SK-N-SH treated with all-trans-retinoic acid at 6 μM for 48 hours (cell line): ENCODE results near the gene MRPS14.

Experiments used
- ATAC-seq: fragments of 200-7000 bp; cut with Tn5 transposase; 3 replicates; pipeline ENCODE4 v1.9.1; 2020; ENCODE audit warnings: mild to moderate bottlenecking, moderate library complexity
- ARNTL ChIP-seq: fragments of 450-650 bp; formaldehyde crosslinking; IDR thresholded peaks from 2 replicates; pipeline ENCODE4 v1.5.0; 2020; ENCODE audit warnings: low read depth, mild to moderate bottlenecking, moderate library complexity, borderline replicate concordance
- BACH2 ChIP-seq: fragments of 250-450 bp; sonication (Bioruptor Pico); IDR thresholded peaks from 2 replicates; pipeline ENCODE4 v1.9.0; 2021; ENCODE audit warnings: mild to moderate bottlenecking, borderline replicate concordance
- CREB5 ChIP-seq: fragments of 250-450 bp; sonication (Bioruptor Pico); IDR thresholded peaks from 2 replicates; pipeline ENCODE4 v1.5.1; 2020; ENCODE audit warnings: low read depth, mild to moderate bottlenecking, moderate library complexity
- CSDC2 ChIP-seq: fragments of 250-450 bp; sonication (Bioruptor Pico); IDR thresholded peaks from 2 replicates; pipeline ENCODE4 v1.5.0; 2020; ENCODE audit warnings: mild to moderate bottlenecking, moderate library complexity
- CSRNP3 ChIP-seq: fragments of 250-450 bp; sonication (Bioruptor Pico); IDR thresholded peaks from 2 replicates; pipeline ENCODE4 v1.5.1; 2021; ENCODE audit warnings: mild to moderate bottlenecking, moderate library complexity
- ESRRG ChIP-seq: fragments of 250-450 bp; sonication (Bioruptor Pico); IDR thresholded peaks from 2 replicates; pipeline ENCODE4 v1.6.1; 2021; ENCODE audit warnings: mild to moderate bottlenecking
- GLIS3 ChIP-seq: fragments of 250-450 bp; sonication (Bioruptor Pico); IDR thresholded peaks from 2 replicates; pipeline ENCODE4 v1.5.0; 2020; ENCODE audit warnings: mild to moderate bottlenecking, moderate library complexity
- ISL1 ChIP-seq: fragments of 250-450 bp; sonication (Bioruptor Pico); IDR thresholded peaks from 2 replicates; pipeline ENCODE4 v2.1.2; 2022; ENCODE audit warnings: mild to moderate bottlenecking, moderate library complexity
- OSR1 ChIP-seq: fragments of 250-450 bp; sonication (Bioruptor Pico); IDR thresholded peaks from 2 replicates; pipeline ENCODE4 v1.8.0; 2022; ENCODE audit warnings: moderate library complexity, mild to moderate bottlenecking, inconsistent platforms
- PATZ1 ChIP-seq: fragments of 250-450 bp; sonication (Bioruptor Pico); IDR thresholded peaks from 2 replicates; pipeline ENCODE4 v1.8.0; 2020; ENCODE audit warnings: mild to moderate bottlenecking, moderate library complexity, borderline replicate concordance
- POU6F1 ChIP-seq: fragments of 250-450 bp; sonication (Bioruptor Pico); IDR thresholded peaks from 2 replicates; pipeline ENCODE4 v1.8.0; 2021; ENCODE audit warnings: low read depth, mild to moderate bottlenecking, moderate library complexity, borderline replicate concordance
- PPARA ChIP-seq: fragments of 250-450 bp; sonication (Bioruptor Pico); IDR thresholded peaks from 2 replicates; pipeline ENCODE4 v1.5.0; 2020; ENCODE audit warnings: mild to moderate bottlenecking, borderline replicate concordance
- RARB ChIP-seq: fragments of 250-450 bp; sonication (Bioruptor Pico); IDR thresholded peaks from 2 replicates; pipeline ENCODE4 v1.8.0; 2021; ENCODE audit warnings: mild to moderate bottlenecking, moderate library complexity
- SNAI2 ChIP-seq: fragments of 250-450 bp; sonication (Bioruptor Pico); IDR thresholded peaks from 2 replicates; pipeline ENCODE4 v1.5.0; 2020; ENCODE audit warnings: mild to moderate bottlenecking, moderate library complexity
- TCF4 ChIP-seq: fragments of 250-450 bp; sonication (Bioruptor Pico); IDR thresholded peaks from 2 replicates; pipeline ENCODE4 v1.8.0; 2021; ENCODE audit warnings: mild to moderate bottlenecking, moderate library complexity, borderline replicate concordance
- TOX ChIP-seq: fragments of 250-450 bp; sonication (Bioruptor Pico); IDR thresholded peaks from 2 replicates; pipeline ENCODE4 v1.8.0; 2021; ENCODE audit warnings: mild to moderate bottlenecking, moderate library complexity, borderline replicate concordance
- TSHZ2 ChIP-seq: fragments of 250-450 bp; sonication (Bioruptor Pico); IDR thresholded peaks from 2 replicates; pipeline ENCODE4 v1.5.0; 2020; ENCODE audit warnings: mild to moderate bottlenecking, moderate library complexity
- ZC3H10 ChIP-seq: fragments of 250-450 bp; sonication (Bioruptor Pico); IDR thresholded peaks from 2 replicates; pipeline ENCODE4 v1.5.1; 2021; ENCODE audit warnings: mild to moderate bottlenecking, moderate library complexity
- ZFP3 ChIP-seq: fragments of 250-450 bp; sonication (Bioruptor Pico); IDR thresholded peaks from 2 replicates; pipeline ENCODE4 v1.5.0; 2020; ENCODE audit warnings: mild to moderate bottlenecking, moderate library complexity
- ZFP30 ChIP-seq: fragments of 450-650 bp; formaldehyde crosslinking; IDR thresholded peaks from 2 replicates; pipeline ENCODE4 v1.5.0; 2022; ENCODE audit warnings: mild to moderate bottlenecking, moderate library complexity
- ZNF565 ChIP-seq: fragments of 450-650 bp; formaldehyde crosslinking; conservative IDR thresholded peaks from 2 replicates; pipeline ENCODE4 v1.5.0; 2020; ENCODE audit warnings: low read depth, mild to moderate bottlenecking, moderate library complexity
- ZNF8 ChIP-seq: fragments of 450-650 bp; formaldehyde crosslinking; IDR thresholded peaks from 2 replicates; pipeline ENCODE4 v1.5.0; 2020; ENCODE audit warnings: mild to moderate bottlenecking, moderate library complexity

Gene MRPS14

GRCh38 chr1:175023043-175023921, at the start of gene MRPS14:
Gene MRPS14 (minus strand): TSS chr1:175023425. CDS start chr1:175023408, 17 bp downstream.
- ATAC-seq: peak; percentile 99
- TF ChIP-seq OSR1 (CRISPR knock-in tag): no peak
- peak; percentile 77; the same call in 1 of the 2 replicates for TF ChIP-seq POU6F1 (CRISPR knock-in tag)
- TF ChIP-seq ZNF565: no peak
- no peak for TF ChIP-seq GLIS3 (CRISPR knock-in tag)
- no peak for TF ChIP-seq ZFP3
- TF ChIP-seq ZNF8 (CRISPR knock-in tag): no peak
- TF ChIP-seq TSHZ2 (CRISPR knock-in tag): no peak
- no peak for TF ChIP-seq SNAI2 (CRISPR knock-in tag)
- peak; percentile 51; the same call in 1 of the 2 replicates for TF ChIP-seq RARB (CRISPR knock-in tag)
- TF ChIP-seq ZFP30 (CRISPR knock-in tag): no peak
- no peak for TF ChIP-seq TOX

- ATAC-seq: peak; percentile 74
- TF ChIP-seq GLIS3 (CRISPR knock-in tag): no peak
- TF ChIP-seq ZC3H10 (CRISPR knock-in tag): no peak
- TF ChIP-seq ARNTL: no peak
- no peak for TF ChIP-seq CREB5
- no peak for TF ChIP-seq OSR1 (CRISPR knock-in tag)
- no peak for TF ChIP-seq PPARA
- TF ChIP-seq CSRNP3 (CRISPR knock-in tag): no peak
- no peak for TF ChIP-seq TSHZ2 (CRISPR knock-in tag)
- TF ChIP-seq TCF4 (CRISPR knock-in tag): no peak
- TF ChIP-seq ZFP3: no peak
- no peak for TF ChIP-seq ZNF8 (CRISPR knock-in tag)
- TF ChIP-seq CSDC2: no peak
- no peak for TF ChIP-seq PATZ1 (CRISPR knock-in tag)
- TF ChIP-seq BACH2: no peak
- no peak for TF ChIP-seq POU6F1 (CRISPR knock-in tag)
- no peak for TF ChIP-seq ESRRG (CRISPR knock-in tag)
- no peak for TF ChIP-seq ISL1 (CRISPR knock-in tag)
Measured at GRCh38 chr1:175072099-175072951, 49.1 kb upstream of the MRPS14 start.
